Measurements from ENCODE around the gene CEP70. TPM values are rescaled to one million over a fixed set of nuclear protein-coding genes. Genes with fewer than 3 reads are reported as not detected.

The CEP70 gene
- total and polyA plus RNA-seq, 10 donors = 2.7 to 19.0 (median 14.1) TPM

DNA sequence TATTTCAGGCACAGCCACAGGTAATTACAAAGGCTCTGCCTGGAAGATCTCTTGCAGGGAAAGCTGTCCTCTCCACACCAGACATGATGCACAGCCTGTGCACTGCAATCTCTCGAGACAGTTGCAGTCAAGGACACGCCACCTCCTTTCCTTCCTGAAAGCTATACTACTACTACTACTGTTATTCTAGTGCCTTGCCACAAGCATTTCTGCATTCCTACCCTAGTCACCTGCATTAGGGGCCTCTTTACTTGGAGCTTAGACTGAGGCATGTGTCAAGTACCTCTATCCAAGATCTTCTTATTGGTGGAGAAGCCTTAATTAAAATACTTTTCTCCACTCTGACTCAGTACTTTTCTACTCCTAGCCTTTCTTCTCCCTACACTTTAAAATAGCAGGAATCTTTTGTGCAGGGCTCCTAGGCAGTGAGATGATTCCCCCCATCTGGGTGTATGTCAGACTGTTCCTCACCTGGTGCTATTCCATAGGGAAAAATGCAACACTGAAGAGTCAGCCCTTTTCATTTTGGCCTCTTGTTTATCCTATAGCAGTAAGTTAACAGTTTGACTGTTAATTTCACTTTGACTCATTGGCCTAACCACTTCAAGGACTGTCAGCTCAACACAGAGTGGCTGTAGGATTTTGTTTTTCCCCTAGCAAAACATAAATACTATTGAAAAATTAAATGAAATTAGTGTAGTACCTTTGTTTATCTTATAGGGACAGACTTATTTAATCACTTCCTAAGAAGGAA lies 80.8 kb downstream of the CEP70 start:
- no peaks in the 10 kb centered on the region for H3K27me3 ChIP-seq (replicated peaks in 1 of 7)
- no peak overlapping the region for H3K27ac ChIP-seq
- DNase-seq = no peak
- TF ChIP-seq, protein P1, sequence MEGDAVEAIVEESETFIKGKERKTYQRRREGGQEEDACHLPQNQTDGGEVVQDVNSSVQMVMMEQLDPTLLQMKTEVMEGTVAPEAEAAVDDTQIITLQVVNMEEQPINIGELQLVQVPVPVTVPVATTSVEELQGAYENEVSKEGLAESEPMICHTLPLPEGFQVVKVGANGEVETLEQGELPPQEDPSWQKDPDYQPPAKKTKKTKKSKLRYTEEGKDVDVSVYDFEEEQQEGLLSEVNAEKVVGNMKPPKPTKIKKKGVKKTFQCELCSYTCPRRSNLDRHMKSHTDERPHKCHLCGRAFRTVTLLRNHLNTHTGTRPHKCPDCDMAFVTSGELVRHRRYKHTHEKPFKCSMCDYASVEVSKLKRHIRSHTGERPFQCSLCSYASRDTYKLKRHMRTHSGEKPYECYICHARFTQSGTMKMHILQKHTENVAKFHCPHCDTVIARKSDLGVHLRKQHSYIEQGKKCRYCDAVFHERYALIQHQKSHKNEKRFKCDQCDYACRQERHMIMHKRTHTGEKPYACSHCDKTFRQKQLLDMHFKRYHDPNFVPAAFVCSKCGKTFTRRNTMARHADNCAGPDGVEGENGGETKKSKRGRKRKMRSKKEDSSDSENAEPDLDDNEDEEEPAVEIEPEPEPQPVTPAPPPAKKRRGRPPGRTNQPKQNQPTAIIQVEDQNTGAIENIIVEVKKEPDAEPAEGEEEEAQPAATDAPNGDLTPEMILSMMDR (IDR thresholded peaks at IDR 0.05 in 8 of 11, conservative IDR thresholded peaks at IDR 0.05 in 3 of 11) = no peak
- TF ChIP-seq POLR2A (IDR thresholded peaks at IDR 0.05) = no peak
- no peak for TF ChIP-seq POLR2AphosphoS5 (IDR thresholded peaks at IDR 0.05)
- no peak overlapping the region for H3K4me3 ChIP-seq
- WGBS, 5 donors = 41 to 59% (median 49%) methylated on average over 2 of the region's 2 CpGs
- H3K9me3 ChIP-seq = peaks cover 0 to 13% (median 12%) of the 10 kb centered on the region in 8 donors
- intact Hi-C loops (cut with DNase I; ENCODE audit: low total_unique reads) = no loop called here
- H3K36me3 ChIP-seq = peaks cover 0 to 27% (median 9%) of the 10 kb centered on the region in 6 donors
- no peaks in the 10 kb centered on the region for H3K4me1 ChIP-seq

DNA sequence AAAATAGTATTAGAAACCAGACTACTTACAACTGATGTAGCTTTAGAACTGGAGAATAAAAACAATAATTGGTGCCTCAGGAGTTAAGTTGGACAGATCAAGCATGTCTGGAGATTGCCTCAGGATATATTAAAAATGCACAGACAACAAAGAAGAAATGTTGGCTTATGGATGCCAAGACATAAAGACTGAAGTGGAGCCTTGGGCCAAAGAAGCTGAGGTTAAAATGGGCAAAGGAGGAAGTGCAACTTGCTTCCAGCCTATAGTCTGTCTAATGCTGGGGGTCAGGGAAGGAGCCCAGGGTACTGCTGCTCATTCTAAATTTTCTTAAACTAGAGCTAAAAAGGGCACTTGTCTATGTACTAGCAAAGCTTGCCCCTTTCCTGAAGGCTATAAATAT lies 82.1 kb downstream of the CEP70 start:
- peaks cover 0 to 21% (median 0%) of the 10 kb centered on the region in 6 donors for H3K36me3 ChIP-seq
- TF ChIP-seq, protein P1 (IDR thresholded peaks at IDR 0.05 in 8 of 11, conservative IDR thresholded peaks at IDR 0.05 in 3 of 11) = no peak
- TF ChIP-seq POLR2A (IDR thresholded peaks at IDR 0.05) (no peak), POLR2AphosphoS5 (IDR thresholded peaks at IDR 0.05) (no peak)
- no peak overlapping the region for H3K4me3 ChIP-seq
- intact Hi-C loops (cut with DNase I; ENCODE audit: low total_unique reads) = no loop called here
- H3K27ac ChIP-seq = no peak overlapping the region
- peaks cover 0 to under 1% (median 0%) of the 10 kb centered on the region in 8 donors for H3K9me3 ChIP-seq
- H3K27me3 ChIP-seq (replicated peaks in 1 of 7) = no peaks in the 10 kb centered on the region
- H3K4me1 ChIP-seq = no peaks in the 10 kb centered on the region
- DNase-seq = no peak

DNA sequence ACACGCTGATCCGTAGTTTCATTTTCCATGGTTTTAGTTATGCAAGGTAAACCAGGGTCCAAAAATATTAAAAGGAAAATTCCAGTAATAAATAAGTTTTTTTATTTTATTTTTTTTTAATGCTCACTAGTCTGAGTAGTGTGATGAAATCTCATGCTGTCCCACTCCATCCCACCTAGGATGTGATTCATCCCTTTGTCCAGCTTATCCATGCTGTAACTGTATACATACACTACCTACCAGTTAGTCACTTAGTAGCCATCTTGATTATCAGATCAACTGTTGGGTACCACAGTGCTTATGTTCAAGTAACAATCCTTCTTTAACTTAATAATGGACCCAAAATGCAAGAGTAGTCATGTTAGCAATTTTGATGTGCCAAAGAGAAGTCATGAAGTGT lies 84.5 kb downstream of the CEP70 start:
- Histone ChIP-seq H3K27ac (no peak overlapping the region), H3K27me3 (replicated peaks in 1 of 7) (no peaks in the 10 kb centered on the region), H3K9me3 (no peaks in the 10 kb centered on the region), H3K36me3 (peaks cover 0 to 20% (median 0%) of the 10 kb centered on the region in 6 donors), H3K4me1 (no peaks in the 10 kb centered on the region), H3K4me3 (no peak overlapping the region)
- TF ChIP-seq POLR2A (IDR thresholded peaks at IDR 0.05) (no peak), POLR2AphosphoS5 (IDR thresholded peaks at IDR 0.05) (no peak)
- TF ChIP-seq, protein P1 (IDR thresholded peaks at IDR 0.05 in 8 of 11, conservative IDR thresholded peaks at IDR 0.05 in 3 of 11) = no peak
- WGBS, 5 donors = 93 to 100% (median 96%) methylated on average over 2 of the region's 2 CpGs
- intact Hi-C loops (cut with DNase I; ENCODE audit: low total_unique reads) = no loop called here
- DNase-seq = no peak

DNA sequence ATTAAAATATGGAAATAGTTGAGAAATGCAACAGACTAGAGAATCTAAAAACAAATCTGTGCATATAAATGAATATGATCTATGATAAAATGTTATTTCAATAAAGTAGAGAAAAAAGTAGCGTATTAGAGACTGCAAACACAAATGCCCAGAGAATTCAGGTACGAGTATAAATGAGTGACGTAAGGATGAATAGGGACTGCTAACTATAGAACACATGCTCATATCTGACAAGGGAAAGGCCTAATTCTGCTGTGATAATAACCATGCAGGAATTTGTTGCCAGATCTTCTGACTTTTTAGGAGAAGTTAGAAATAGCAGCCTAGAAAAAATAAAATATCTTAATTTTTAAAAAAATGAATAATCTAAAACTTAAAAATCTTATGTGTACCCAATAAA lies 86.5 kb downstream of the CEP70 start:
- Histone ChIP-seq H3K27me3 (replicated peaks in 1 of 7) (no peaks in the 10 kb centered on the region), H3K27ac (no peak overlapping the region), H3K9me3 (no peaks in the 10 kb centered on the region), H3K4me3 (no peak overlapping the region), H3K4me1 (no peaks in the 10 kb centered on the region), H3K36me3 (peaks cover 0 to 20% (median 0%) of the 10 kb centered on the region in 6 donors)
- WGBS, 5 donors = 95 to 96% (median 96%) methylated on average over 3 of the region's 3 CpGs
- DNase-seq = no peak
- TF ChIP-seq POLR2AphosphoS5 (IDR thresholded peaks at IDR 0.05) = no peak
- no peak for TF ChIP-seq POLR2A (IDR thresholded peaks at IDR 0.05)
- TF ChIP-seq, protein P1 (IDR thresholded peaks at IDR 0.05 in 8 of 11, conservative IDR thresholded peaks at IDR 0.05 in 3 of 11) = no peak
- intact Hi-C loops (cut with DNase I; ENCODE audit: low total_unique reads) = no loop called here

Data from spleen (tissue), 11 donors.